Fibroblast of villous mesenchyme (primary cell): ENCODE measurements around the gene FYCO1. TPM values are rescaled to one million over a fixed set of nuclear protein-coding genes. Genes with fewer than 3 reads are reported as not detected.

ENCODE experiments used
- DNase-seq: peaks from one replicate; pipeline ENCODE4 v3.0.0-alpha.2; 2010; ENCODE audit warnings: low read depth
- H3K4me3 ChIP-seq: 2 replicates; pipeline ENCODE4 v1.5.1; 2011; ENCODE audit warnings: low read depth, mild to moderate bottlenecking, low read length
- total RNA-seq: library from RNA; depleted of rRNA; stranded (reverse); fragments of >200 nt; gene quantifications from 2 replicates; pipeline ENCODE4 v1.2.3, GENCODE V29; 2012
- TF ChIP-seq, protein P1 (sequence below): IDR thresholded peaks from 2 replicates; pipeline ENCODE4 v1.5.1; 2012; ENCODE audit warnings: low read depth, mild to moderate bottlenecking, low read length; ENCODE audit not compliant: insufficient read depth

The FYCO1 gene
- total RNA-seq, 1 donor, result 23.7 TPM

DNA sequence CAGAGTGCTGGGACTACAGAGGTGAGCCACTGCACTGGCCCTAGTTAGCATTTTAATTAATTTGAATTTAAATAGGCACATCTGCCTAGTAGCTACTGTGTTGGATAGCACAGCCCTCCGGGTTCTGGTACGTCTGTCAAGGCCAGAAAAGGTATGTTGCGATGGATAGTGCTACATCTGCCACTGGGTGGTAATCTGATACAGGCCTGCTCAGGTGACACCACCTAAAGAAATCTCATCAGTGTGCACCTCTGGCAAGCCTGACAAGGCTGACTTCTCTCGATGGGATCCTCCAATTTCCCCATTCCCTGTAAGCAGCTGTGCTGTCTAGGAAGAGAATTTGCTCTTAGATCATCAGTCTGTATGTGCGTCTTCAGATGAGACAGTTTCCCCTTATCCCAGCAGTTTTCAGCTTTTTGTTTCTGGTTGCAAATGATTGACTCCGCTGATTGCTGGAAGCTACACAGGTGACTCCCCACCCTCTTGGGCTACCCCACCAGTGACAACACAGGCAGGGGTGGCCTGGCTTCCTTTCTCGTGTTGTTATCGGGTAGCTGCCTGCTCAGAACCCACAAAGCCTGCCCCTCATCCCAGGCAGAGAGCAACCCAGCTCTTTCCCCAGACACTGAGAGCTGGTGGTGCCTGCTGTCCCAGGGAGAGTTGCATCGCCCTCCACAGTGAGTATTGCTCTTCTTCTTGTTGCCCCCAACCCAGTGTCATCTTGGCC, 109.5 kb downstream of the FYCO1 start, which contains the start of gene CCR9:
TSS of gene CCR9 (plus strand) at position 565 of the 727 bp plus-strand sequence. CDS start 8,391 bp downstream, outside the sequence.
- no peak within 1 kb of the TSS for H3K4me3 ChIP-seq
- DNase-seq, result no peak
- TF ChIP-seq, protein P1, sequence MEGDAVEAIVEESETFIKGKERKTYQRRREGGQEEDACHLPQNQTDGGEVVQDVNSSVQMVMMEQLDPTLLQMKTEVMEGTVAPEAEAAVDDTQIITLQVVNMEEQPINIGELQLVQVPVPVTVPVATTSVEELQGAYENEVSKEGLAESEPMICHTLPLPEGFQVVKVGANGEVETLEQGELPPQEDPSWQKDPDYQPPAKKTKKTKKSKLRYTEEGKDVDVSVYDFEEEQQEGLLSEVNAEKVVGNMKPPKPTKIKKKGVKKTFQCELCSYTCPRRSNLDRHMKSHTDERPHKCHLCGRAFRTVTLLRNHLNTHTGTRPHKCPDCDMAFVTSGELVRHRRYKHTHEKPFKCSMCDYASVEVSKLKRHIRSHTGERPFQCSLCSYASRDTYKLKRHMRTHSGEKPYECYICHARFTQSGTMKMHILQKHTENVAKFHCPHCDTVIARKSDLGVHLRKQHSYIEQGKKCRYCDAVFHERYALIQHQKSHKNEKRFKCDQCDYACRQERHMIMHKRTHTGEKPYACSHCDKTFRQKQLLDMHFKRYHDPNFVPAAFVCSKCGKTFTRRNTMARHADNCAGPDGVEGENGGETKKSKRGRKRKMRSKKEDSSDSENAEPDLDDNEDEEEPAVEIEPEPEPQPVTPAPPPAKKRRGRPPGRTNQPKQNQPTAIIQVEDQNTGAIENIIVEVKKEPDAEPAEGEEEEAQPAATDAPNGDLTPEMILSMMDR, result no peak

GRCh38 chr3:45884368-45885201, 111.0 kb downstream of the FYCO1 start:
- H3K4me3 ChIP-seq, result no peak overlapping the region
- no peak for DNase-seq
- TF ChIP-seq, protein P1, result no peak

GRCh38 chr3:45881078-45882022, 114.3 kb downstream of the FYCO1 start:
- DNase-seq, result no peak

DNA sequence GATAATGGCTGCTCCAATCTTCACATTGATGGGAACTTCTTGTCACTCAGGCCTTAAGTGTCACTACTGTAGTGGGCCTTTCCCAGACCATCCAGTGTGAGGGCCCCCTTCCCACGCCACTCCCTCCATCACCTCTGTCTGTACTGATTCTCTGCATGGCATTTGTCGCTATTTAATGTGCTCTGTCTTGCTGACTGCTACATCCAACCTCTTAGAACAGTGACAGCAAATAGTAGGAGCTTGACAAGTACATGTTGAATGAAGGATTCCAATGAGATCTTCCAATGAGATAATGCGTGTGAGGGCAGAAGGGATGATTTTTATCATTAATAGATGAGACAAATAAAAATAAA, 114.9 kb downstream of the FYCO1 start:
- no peak overlapping the region for H3K4me3 ChIP-seq
- TF ChIP-seq, protein P1, result no peak
- DNase-seq, result no peak

More at GRCh38 chr3:45881078-45882022, 114.3 kb downstream of the FYCO1 start:
- TF ChIP-seq, protein P1, result no peak
- H3K4me3 ChIP-seq, result no peak overlapping the region

DNA sequence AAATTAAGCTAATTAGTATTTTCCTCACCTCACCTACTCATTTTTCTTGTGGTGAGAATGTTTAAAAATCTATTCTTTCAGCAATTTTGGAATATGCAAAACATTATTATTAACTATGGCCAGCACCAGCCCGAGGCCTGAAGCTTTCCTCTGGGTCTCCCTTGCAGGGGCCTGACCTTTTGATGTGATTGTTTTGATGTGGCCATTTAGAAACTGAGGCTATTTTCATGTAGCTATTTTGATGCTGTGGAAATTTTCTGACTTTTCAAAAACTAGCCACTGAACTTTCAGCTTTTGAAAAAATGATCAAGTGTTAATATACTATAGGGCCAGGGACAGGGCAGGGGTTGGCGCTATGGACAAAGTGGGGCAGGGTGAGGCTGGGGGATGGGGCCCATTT, 117.5 kb downstream of the FYCO1 start:
- DNase-seq, result no peak
- H3K4me3 ChIP-seq, result no peak overlapping the region
- TF ChIP-seq, protein P1, result no peak

DNA sequence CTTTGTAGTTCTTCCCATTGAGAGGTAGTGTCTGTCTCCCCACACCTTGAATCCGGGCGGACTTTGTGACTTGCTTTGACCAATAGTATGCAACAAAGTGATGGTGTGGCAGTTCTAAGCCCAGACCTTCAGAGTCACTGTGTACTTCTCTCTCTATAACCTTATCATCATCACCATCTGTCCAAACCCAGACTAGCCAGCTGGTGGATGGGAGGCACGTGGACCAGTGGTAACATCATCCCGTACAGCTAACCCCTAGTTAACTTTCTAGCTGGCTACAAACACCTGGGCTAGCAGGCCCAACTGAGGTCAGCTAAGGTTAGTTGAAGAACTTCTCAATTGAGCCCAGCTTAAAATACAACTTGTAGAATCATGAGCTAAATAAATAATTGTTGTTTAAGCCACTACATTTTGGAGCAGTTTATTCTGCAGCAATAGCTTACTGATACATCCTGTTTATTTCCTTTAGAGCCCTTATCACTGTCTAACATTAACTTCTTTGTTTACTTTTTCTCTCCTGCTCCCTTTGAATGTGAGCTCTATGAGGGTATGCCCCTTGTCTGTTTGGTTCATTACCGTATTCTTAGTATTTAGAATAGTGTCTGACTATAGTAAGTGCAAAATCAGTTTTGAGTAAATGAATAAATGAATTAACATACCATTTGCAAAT, 120.8 kb downstream of the FYCO1 start:
- DNase-seq, result no peak
- no peak overlapping the region for H3K4me3 ChIP-seq
- TF ChIP-seq, protein P1, result no peak
